ENCODE results near the gene TMEM74B.
"Not testable (repeated sequence)": the region's sequence is repeated elsewhere in the genome, so short reads cannot be mapped to it uniquely, and the experiment has no call there.

Gene TMEM74B

GRCh38 chr20:1184638-1185315, at the start of gene TMEM74B:
Gene TMEM74B (minus strand): TSS chr20:1184981. CDS start chr20:1183801, 1,180 bp downstream.
- DNase-seq (ENCODE audit: low read depth, low spot score) = no peak

- no peak for DNase-seq (ENCODE audit: low read depth, low spot score)
These were observed 47.7 kb upstream of the TMEM74B start for GRCh38 chr20:1232286-1233111.

GRCh38 chr20:1229541-1229940, 44.8 kb upstream of the TMEM74B start:
- DNase-seq (ENCODE audit: low read depth, low spot score) = no peak

- DNase-seq (ENCODE audit: low read depth, low spot score) = no peak
These were observed 41.2 kb upstream of the TMEM74B start, which contains the start of gene RAD21L1 for GRCh38 chr20:1225783-1226654. Gene RAD21L1 (plus strand): TSS chr20:1226044. CDS start chr20:1228454, 2,410 bp downstream.

- no peak for DNase-seq (ENCODE audit: low read depth, low spot score)
These were observed 40.5 kb upstream of the TMEM74B start for GRCh38 chr20:1225263-1225782.

- no peak for DNase-seq (ENCODE audit: low read depth, low spot score)
These were observed 39.6 kb upstream of the TMEM74B start for GRCh38 chr20:1224205-1224890.

DNA sequence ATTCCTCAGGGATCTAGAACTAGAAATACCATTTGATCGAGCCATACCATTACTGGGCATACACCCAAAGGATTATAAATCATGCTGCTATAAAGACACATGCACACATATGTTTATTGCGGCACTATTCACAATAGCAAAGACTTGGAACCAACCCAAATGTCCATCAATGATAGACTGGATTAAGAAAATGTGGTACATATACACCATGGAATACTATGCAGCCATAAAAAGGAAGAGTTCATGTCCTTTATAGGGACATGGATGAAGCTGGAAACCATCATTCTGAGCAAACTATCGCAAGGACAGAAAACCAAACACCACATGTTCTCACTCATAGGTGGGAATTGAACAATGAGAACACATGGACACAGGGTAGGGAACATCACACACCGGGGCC, 38.0 kb upstream of the TMEM74B start:
- DNase-seq (ENCODE audit: low read depth, low spot score) = not testable (repeated sequence)

DNA sequence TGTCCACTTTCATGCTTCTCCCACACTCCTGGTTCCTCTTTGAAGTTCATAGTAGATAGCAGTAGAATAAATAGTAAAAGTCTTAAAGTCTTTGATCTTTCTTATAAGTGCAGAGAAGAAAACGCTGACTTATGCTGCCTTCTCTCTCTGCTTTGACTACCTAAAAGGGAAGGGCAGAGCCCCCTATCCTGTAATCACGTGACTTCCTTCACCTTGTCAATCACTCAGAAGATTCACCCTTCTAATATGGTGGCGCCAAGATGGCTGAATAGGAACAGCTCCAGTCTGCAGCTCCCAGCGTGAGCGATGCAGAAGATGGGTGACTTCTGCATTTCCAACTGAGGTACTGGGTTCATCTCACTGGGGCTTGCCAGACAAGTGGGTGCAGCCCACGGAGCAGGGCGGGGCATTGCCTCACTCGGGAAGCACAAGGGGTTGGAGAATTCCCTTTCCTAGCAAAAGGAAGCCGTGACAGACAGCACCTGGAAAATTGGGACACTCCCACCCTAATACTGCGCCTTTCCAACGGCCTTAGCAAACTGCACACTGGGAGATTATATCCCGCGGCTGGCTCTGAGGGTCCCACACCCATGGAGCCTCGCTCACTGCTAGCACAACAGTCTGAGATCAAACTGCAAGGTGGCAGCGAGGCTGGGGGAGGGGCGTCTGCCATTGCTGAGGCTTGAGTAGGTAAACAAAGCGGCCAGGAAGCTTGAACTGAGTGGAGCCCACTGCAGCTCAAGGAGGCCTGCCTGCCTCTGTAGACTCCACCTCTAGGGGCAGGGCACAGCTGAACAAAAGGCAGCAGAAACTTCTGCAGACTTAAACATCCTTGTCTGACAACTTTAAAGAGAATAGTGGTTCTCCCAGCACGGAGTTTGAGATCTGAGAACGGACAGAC, 32.0 kb upstream of the TMEM74B start:
- not testable (repeated sequence) for DNase-seq (ENCODE audit: low read depth, low spot score)

GRCh38 chr20:1215386-1216170, 30.8 kb upstream of the TMEM74B start:
- no peak for DNase-seq (ENCODE audit: low read depth, low spot score)

GRCh38 chr20:1214838-1215261, 30.1 kb upstream of the TMEM74B start:
- DNase-seq (ENCODE audit: low read depth, low spot score) = no peak

DNA sequence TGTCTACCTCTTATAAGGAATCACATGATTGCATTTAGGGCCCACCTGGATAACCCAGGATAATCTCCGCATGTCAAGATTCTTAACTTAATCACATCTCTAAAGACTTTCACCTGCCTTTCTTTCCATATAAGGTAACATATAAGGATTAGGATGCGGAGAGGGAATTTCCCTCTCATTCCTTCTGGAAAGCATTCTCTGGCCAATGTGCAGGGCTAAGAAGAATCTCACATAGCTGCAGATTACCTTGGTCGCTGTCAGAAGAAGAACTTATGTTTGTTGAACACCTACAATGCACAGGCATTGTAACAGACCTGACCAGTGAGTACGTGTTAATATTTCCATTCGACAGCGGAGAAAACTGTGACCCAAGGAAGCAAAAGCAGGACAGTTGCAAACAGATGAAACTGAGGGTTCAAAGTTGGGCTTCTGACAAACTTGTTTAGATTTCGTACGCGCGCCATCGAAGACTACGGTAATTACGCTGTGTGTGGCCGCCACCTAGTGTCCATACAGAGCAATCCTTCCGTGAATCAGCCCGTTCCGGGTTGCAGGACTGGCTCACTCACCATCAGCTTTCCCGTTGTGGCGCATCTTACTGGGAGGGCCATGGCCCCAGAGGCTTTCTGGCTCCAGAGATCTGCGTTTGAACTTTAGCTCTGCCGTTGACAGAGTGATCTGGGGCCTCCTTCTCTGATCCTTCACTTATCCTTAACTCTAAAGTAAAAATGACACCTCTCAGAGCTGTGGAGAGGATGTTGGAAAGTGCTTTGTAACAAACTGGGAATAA, 28.0 kb upstream of the TMEM74B start:
- DNase-seq (ENCODE audit: low read depth, low spot score) = peak; percentile 57

GRCh38 chr20:1212023-1212422, 27.2 kb upstream of the TMEM74B start:
- DNase-seq (ENCODE audit: low read depth, low spot score) = no peak

- DNase-seq (ENCODE audit: low read depth, low spot score) = no peak
These were observed 25.7 kb upstream of the TMEM74B start for GRCh38 chr20:1210501-1210900.

DNA sequence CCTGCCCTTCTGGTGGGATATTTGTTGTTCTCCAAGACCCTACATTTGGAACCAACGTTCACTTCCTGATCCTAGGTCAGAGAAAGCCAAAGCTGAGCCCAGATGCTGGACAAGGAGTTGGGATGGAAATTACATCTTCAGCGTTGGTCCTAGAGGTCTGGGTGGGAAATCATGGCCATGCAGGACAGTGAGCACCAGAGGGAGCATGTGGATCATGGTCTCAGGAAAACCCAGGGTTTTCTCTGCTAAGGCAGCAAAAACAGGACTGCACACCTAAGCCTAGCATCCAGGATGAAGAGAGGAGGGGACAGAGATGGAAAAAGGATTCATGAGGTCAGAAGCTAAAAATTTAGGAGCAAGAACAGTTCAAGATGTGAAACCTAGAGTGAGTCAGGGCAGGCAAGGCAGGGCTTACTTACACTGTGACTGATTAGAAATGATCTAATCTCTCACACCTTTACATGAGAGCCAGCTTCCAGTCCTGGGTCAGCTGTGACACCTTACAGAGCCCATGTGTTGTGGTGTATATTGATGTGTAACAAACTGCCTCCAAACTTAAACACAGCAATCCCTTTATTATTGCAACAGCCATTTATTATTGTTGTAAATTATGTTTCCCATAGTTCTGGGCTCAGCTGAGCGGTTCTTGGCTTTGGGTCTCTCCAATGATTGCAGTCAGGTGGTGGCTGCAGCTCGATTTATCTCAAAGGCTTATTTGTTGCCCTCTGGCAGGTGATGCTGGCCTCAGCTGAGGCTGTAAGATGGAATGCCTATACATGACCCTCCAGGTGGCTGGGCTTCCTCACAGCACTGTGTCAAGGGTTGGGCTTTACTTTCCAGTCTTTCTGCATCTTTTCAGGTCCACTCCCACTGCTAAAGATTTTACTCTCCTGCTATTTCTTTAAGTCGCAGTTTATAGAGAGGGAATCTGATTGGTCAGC, 24.9 kb upstream of the TMEM74B start:
- DNase-seq (ENCODE audit: low read depth, low spot score) = no peak

GRCh38 chr20:1207293-1207878, 22.6 kb upstream of the TMEM74B start:
- no peak for DNase-seq (ENCODE audit: low read depth, low spot score)

DNA sequence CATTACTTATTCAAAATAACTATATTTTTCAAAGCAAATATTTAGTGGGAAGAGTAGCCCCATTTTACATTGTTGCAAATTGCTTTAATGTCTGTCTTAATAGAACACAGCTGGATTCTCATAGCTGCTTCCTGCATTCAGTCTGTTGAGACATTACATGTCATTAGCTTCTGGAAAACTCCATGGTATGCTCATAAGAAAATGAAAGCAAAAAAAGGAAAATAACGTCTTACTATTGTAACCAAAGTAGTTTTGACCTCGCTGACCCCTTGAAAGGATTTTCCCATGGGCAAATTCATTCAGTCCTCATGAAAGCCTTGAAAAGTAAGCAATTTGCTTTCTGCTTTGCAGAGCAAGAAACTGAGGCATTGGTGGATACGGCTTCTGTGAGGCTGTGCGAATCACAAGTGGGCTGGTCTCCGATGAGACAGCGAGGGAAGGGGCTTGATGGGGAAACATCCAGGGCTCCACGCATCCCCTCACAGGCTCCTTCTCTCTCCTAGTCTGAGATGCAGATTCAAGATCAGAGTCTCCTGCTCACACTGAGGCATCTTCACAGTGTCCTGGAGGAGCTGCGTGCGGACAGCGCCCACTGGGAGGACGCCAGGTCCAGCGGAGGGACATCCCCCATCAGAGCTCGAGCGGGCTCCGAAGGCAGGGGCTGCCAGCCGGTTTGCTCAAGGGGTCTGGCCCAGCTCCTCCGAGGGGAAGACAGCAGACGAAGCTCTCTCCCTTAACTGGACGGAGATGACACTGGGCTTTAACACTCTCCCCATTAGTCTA, 21.8 kb upstream of the TMEM74B start:
- DNase-seq (ENCODE audit: low read depth, low spot score) = no peak

Measured in iPS DF 19.7 (cell line).